GM19025 (cell line): ENCODE results near the gene PTPN5.
"Not testable (repeated sequence)": the region's sequence is repeated elsewhere in the genome, so short reads cannot be mapped to it uniquely, and the experiment has no call there.

ENCODE experiments used
- ATAC-seq: cut with Tn5 transposase; IDR thresholded peaks from one replicate; pipeline ENCODE4 v1.9.1; 2021; ENCODE audit warnings: mild to moderate bottlenecking, low read depth, moderate library complexity; ENCODE audit not compliant: unreplicated experiment

PTPN5 gene

GRCh38 chr11:18791207-18791968 lies at the start of gene PTPN5:
Gene PTPN5 (minus strand): TSS chr11:18791798. CDS start chr11:18771958, 19,840 bp downstream.
- ATAC-seq = no peak

GRCh38 chr11:18836417-18836816 lies 44.8 kb upstream of the PTPN5 start:
- no peak for ATAC-seq

DNA sequence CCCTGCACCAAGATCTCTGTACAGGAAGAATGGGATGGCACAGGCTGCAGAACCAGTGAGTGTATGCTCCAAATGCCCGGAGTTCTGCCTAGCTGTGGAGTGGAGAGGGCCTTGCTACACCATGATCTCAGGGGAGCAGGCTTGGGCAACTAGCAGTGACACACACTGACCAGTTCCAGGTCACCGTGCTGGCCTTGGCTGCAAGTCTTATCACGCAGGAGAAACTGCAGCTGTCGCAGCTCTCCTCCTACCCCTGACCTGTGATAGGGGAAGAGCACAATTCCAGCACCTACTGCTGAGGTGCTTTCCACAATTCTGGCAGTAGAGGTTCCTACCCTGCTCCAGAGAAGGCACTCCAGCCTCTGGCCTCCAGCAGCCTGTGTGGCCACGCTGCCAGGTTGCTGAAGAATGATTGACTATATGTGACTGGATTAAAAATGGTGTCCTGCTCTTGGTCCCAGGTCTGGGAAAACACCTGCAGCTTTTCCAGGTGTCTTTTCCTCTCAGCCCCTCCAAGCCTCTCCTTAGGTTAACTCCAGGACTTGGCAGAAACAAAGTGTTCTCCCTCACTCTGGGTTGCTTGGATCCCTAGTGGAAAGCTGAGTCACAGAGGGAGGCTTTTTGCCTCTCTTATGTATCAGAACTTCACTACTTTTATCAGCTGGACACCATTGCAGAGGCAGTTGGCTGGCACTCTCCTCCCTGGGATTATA lies 43.3 kb upstream of the PTPN5 start:
- ATAC-seq = no peak

GRCh38 chr11:18820160-18820559 lies 28.6 kb upstream of the PTPN5 start:
- ATAC-seq = not testable (repeated sequence)

DNA sequence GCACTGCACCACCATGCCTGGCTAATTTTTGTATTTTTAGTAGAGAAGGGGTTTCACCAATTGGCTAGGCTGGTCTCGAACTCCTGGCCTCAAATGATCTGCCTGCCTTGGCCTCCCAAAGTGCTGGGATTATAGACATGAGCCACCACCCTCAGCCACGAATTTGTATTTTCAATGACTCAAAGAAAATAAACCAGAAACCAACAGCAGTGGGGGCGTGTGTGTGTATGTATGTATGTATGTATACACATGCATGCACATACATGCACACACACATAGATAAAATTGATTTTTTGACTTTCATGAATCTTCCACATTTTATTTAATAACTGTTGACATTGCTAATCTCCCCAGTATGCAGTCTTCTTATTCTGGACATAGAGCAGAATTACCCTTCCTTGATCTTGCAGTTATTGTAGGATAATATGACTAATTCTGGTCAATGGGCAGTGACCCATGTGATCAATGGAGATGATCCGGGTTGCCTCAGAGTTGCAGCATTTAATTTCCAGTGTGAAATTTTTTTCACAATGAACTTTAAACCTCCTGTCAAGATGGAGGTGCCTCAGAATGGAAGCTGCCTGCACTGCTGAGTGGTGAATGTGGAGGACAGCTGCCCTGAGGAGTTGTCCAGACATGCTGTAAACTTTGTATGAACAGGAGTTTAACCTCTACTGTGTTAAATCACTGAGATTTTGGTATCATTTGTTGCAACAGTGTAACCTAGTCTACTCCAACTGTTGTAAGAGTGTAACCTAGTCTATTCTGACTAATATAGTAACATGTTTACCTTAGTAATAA lies 12.8 kb upstream of the PTPN5 start:
- no peak for ATAC-seq

DNA sequence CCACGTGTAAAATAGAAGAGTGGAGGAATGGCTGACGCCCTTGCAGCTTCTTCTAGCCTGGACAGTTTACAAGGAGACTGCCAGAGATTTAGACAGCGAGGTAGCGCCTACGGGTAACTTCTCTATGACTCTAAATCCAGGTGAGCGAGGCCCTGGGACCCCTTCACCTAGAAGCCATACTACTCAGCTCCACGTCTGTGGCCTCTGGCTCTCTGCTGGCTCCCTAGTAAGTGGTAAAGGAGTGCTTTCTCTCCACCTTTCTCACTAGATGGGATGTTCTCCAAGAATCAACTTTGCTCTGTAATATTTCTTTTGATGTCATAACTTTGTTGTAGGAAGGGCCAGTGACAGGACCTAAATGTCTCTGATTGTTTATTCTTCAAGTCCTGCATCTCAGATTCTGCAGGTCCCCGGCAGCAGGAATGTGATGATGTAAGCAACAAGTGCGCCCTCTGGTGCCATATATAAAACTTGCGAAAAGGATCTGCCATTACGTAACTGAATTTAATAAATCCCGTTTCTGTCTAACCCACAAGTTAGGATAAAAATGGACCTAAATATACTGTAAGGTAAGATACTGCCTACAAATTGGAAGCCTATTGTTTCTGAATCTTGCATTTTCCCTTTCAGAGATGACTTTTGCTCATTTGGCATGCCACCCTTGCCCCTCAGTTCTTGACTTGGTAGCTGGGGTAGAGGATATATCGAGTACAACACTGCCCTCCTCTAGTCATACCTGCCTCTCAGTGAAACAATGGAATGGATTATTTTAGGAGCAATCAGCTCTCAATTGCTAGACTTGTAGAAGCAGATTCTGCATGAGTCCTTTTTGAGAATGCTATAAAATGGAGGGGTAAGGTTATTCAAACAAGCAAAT lies 11.0 kb upstream of the PTPN5 start:
- no peak for ATAC-seq

DNA sequence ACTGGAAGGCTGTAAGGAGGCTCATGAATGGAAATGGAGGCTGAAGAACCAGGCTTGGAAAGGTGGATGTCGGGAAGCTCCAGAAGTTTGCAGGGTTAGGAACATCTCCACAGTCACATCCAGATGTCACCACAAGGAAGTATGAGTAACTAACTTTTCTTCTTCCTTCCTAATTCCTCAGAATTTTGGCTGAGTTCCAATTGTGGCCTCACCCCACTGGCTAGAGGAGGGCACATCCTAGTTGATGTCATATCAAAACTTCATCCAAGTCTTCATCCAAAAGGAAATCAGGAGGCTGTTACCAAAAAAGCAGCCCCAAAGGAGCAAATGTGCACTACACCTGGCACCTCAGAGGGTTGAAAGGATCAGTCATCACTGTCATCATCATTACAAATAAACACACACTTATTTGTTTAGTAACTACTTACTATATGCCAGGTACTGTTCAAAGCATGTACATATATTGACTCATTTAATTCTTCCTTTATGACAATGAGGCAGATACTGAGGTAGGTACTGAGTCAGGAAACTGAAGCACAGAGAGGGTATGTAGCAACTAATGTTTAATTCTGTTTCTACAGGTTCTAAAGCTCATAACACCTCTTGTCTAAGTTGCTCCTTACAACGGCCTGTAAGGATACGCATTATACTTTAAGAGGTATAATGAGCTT lies 7.3 kb upstream of the PTPN5 start:
- ATAC-seq = no peak

DNA sequence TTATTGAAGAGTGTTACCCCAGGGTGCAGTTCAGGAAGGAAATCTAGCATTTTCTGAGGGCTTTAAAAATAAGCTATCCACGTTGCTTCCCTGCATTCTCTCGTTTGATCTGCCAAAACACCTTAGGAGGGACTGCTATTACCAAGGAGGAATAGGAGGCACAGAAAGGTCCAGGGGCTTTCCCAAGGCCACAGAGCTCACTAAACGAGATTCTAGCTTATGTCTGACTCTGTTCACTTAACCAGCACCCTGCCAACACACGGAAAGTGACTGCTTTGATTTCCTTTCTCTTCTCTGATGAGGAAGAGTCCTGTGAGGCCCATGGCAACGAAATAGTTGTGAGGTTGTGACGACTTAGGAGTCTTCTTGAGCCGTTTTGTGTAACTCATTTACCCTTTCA lies 3.4 kb upstream of the PTPN5 start:
- peak; percentile 73 for ATAC-seq

DNA sequence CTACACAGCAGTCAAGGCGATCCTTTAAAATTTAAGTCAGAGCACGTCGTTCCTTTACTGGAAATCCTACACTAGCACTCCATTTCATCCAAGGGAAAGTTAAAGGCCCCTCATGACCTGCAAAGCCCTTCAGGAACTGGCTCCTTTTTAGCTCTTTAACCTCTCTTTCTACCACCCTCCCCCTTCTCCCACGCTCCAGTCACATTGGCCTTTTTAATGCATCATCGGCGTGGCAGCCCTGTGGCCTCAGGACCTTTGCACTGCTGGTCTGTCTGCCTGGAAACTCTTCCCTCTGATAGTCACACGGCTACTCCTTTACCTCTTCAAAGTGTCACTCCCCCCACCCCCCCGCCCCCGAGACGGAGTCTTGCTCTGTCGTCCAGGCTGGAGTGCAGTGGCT lies 1.2 kb upstream of the PTPN5 start:
- no peak for ATAC-seq

DNA sequence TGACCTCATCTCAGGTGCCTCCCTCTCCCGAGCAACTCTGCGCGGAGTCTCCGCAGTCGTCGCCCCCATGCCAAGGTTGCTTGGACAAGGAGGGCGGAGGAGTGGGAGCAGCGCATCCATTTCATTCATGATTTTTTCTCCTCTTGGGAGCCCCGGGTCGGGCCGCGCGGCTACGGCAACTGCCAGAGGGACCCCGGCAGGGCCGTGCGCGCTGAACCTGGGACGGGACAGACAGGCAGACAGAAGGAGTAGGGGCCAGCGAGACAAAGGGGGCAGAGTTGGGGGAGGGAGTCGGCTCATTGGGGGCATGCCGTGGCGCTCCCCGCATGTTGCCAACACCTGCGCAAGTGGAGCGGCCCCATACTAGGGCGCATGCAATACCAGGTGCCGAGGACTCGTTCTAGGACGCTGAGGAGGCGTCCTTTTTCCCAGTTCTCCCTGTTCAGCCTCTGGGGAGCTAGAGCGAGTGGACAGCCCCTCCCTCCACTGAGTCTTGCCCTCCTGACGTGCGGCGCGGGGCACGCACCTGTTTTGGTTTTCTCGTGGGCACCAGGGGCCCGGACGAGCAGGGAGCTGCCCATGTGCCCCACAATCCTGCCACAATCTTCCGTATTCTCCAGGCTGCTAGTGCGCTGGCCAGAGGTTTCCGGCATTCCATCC lies 501 bp upstream of the PTPN5 start:
- no peak for ATAC-seq

GRCh38 chr11:18790883-18791206 lies 753 bp downstream of the PTPN5 start:
- ATAC-seq = no peak

GRCh38 chr11:18789942-18790341 lies 1.7 kb downstream of the PTPN5 start:
- ATAC-seq = no peak

DNA sequence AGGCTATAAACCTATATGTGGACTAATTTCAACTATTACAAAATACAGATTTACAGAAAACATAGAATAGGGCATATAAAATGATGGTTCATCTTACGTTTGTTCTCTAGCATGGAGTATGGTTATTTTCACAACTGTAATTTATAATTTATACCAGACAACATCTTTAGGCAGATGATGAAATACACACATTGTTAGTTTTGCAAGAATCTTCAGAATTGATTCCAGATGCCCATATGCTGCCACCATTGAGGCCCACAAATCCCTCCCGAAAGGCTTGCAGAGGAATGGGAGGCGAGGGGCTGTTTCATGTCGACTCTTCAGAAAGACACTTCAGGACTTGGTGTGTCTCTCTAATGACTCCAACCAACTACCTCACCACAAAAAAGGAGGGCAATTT lies 6.2 kb downstream of the PTPN5 start:
- no peak for ATAC-seq

DNA sequence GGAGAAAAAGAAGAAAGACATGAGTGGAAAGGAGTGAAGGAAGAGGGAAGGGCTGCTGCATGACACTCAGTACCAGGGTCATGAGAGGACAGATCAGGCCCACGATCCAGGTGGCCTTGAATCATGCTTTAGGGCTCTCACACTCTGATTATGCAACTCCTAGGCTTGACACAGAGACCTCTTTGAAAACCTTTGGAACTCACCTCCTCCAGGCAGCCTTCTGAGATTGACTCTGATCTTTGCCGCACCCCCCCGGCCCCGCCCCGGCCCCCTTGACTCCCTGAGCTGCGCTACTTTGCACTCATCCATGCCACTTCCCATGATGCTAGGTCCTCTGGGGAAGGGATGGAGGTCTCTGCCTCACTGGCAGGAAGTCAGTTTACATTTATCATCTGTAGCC lies 10.7 kb downstream of the PTPN5 start:
- no peak for ATAC-seq

GRCh38 chr11:18780329-18780728 lies 11.3 kb downstream of the PTPN5 start:
- ATAC-seq = no peak

GRCh38 chr11:18778468-18778867 lies 13.1 kb downstream of the PTPN5 start:
- ATAC-seq = no peak

GRCh38 chr11:18776324-18776723 lies 15.3 kb downstream of the PTPN5 start:
- no peak for ATAC-seq

GRCh38 chr11:18775492-18776292 lies 15.9 kb downstream of the PTPN5 start:
- ATAC-seq = peak; percentile 72

DNA sequence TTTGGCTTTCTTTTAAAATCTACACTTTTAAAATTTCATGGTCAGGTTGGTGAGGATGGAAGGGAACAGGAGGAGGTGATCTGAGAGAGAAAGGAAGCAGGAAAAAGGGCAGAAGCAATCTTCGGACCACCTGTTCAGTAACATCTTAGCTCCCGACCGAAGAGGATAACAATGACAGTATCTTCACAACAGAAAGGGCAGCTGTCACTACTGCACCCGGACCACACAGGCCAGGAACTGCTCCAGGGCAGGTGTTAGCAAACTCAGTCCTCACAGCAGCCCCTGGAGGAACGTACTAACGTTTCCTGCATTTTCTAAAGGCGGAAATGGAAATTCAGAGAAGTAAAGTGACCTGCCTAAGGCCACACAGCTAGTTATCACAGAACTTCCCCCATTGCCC lies 16.8 kb downstream of the PTPN5 start:
- ATAC-seq = no peak
